ENCODE data around the gene NAA30. TPM values are rescaled to one million over a fixed set of nuclear protein-coding genes. Genes with fewer than 3 reads are reported as not detected.

NAA30 gene
- total RNA-seq, result 22.6 and 24.8 TPM in 2 replicates

DNA sequence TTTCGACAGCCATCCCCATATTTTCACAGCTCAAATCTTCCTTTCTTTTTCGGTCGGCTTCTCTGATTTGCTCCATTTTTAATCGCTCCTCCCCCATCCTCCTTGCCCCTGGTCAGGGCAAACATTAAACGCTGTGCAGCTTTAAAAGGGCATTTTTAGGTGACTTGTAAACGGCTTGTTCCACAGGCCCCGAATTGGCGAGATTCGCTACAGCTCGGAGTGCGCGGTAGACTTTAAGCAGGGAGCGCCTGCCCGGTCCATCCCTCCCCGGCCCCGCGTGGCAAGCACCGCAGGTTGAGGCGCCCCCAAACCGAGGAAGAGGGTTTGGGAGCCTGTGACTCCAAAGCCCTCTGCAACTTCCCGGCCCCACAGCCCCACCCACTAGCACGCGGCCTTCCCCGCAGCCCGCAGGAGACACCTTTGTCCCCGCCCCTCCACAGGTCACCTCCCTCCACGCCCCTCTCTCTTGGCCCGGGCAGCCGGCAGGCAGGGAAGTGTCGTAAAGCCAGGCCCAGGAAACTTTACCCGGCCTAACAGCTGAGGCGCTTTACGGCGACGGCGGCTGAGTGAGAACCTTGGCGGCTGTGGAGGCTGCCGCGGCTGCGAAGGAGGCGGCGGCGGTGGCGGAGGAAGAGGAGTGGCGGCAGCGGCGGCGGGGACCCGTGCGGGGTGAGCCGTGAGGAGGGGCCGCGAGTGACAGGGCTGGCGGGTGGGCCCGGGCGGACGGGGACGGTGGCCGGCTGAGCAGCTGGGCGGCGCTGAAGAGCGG, at the start of gene NAA30:
TSS of gene NAA30 (plus strand) at position 550 of the 769 bp plus-strand sequence. CDS start 372 bp downstream, outside the sequence.

Other genes starting within 250 kb of the NAA30 start
- gene EXOC5, start 121.7 kb upstream of the NAA30 start, total RNA-seq, result 86.5 and 97.2 TPM in 2 replicates
- 16.5 and 20.7 TPM in 2 replicates for gene AP5M1, start 121.6 kb upstream of the NAA30 start, total RNA-seq
- not detected in 2 replicates for gene CCDC198, start 103.3 kb downstream of the NAA30 start, total RNA-seq